Large intestine (tissue), 3 donors: ENCODE data around the gene ETV5. TPM values are rescaled to one million over a fixed set of nuclear protein-coding genes. Genes with fewer than 3 reads are reported as not detected.

Source experiments
- DNase-seq, 2 donors: peaks; one replicate each; pipeline versions ENCODE4 v3.0.0 to v3.0.0-alpha.2; 2013
- H3K27ac ChIP-seq: one replicate; pipeline ENCODE4 v1.5.1; 2013; ENCODE audit warnings: low read length
- H3K27me3 ChIP-seq: 2 replicates; pipeline ENCODE4 v1.6.1; 2013; ENCODE audit warnings: low read length; ENCODE audit not compliant: control insufficient read depth, insufficient read depth
- H3K36me3 ChIP-seq: 2 replicates; pipeline ENCODE4 v1.6.1; 2013; ENCODE audit warnings: low read length; ENCODE audit not compliant: control insufficient read depth, insufficient read depth
- H3K4me1 ChIP-seq: one replicate; pipeline ENCODE4 v1.6.1; 2013; ENCODE audit warnings: low read length; ENCODE audit not compliant: control insufficient read depth, insufficient read depth
- H3K4me3 ChIP-seq: one replicate; pipeline ENCODE4 v1.5.1; 2013; ENCODE audit warnings: low read length
- H3K9me3 ChIP-seq: one replicate; pipeline ENCODE4 v1.6.1; 2013; ENCODE audit warnings: mild to moderate bottlenecking, low read depth, low read length, moderate library complexity; ENCODE audit not compliant: control insufficient read depth
- WGBS: methylation state at CpG from one replicate; pipeline ENCODE4 v1.1.5; 2013; ENCODE audit warnings: low lambda C conversion rate; ENCODE audit not compliant: insufficient coverage; 5-methylcytosine and 5-hydroxymethylcytosine counted together
- polyA plus RNA-seq: library from polyadenylated mRNA; unstranded; fragments of 120-200 nt; gene quantifications from one replicate; pipeline ENCODE4 v1.2.1, GENCODE V29; 2013

The ETV5 gene
- polyA plus RNA-seq, 1 donor = 5.8 TPM

DNA sequence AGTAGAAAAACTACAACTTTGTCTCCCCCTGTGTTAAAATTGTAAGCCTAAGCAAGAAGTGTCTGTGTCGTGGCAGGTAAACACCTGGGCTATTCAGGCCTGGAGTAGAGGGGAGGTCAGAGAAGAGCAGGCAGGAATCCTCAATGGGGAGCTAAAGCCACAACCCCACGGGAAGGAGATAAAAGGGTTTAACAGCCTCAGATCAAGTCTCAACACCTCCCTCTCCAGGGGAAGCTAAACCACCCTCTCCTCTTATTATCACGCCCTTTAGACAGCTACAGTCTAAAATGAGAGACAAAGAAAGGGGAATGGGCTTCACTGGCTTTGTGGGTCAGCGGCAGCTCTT lies 11.6 kb downstream of the ETV5 start:
- DNase-seq = no peak
- H3K9me3 ChIP-seq = no peaks in the 10 kb centered on the region
- H3K4me3 ChIP-seq = peak overlapping the region; percentile 39
- WGBS = no CpG with 5 or more reads among the region's 4 CpGs
- no peaks in the 10 kb centered on the region for H3K36me3 ChIP-seq
- H3K27me3 ChIP-seq = no peaks in the 10 kb centered on the region
- H3K4me1 ChIP-seq = peaks cover 26% of the 10 kb centered on the region
- peak overlapping the region; percentile 34 for H3K27ac ChIP-seq

DNA sequence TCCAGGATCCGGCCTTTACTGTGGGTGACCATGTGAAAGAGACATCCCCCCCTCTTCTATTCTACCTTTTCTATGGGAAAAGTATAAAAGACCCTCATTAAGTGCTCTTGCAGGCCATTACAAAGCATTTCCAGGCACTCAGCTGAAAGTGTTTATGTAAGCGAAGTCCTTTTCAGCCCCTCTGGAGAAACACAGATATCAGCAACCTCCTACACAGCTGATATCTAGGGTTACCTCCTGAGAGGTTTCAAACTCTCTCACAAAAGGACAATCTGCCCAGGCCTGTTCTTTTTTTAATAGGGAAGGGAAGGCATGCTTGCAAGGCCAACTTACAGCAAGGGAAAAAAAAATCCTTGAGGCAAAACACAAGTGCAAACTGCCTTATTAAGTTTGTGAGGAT lies 12.6 kb downstream of the ETV5 start:
- no peak overlapping the region for H3K27ac ChIP-seq
- no peak overlapping the region for H3K4me3 ChIP-seq
- DNase-seq = no peak
- H3K36me3 ChIP-seq = no peaks in the 10 kb centered on the region
- H3K27me3 ChIP-seq = no peaks in the 10 kb centered on the region
- 100% methylated on average over 1 of the region's 2 CpGs for WGBS
- no peaks in the 10 kb centered on the region for H3K9me3 ChIP-seq
- H3K4me1 ChIP-seq = peaks cover 26% of the 10 kb centered on the region

DNA sequence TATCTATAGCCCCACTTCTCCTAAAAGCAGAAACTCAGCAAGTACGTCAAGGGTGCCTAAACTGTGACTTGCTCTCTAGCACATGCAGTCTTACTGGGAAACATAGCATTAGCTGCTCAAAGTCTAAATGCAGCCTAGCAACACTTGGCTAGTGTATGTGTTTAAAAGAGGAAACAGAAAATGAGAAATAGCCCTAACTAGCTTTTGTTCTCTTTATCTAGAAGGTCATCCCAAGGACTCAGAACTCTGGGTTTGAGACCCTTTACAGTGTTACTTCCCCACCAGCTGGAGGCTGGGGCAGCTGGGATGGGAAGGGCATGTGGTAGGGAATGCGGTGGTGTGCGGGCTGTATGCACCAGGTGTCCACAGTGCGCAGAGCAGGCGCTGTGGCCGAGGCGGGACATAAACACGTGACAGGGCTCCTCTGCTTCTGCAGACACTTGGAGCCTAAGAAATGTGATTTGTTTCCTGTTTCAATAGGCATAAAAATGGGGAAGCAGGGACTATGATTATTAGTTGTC lies 13.3 kb downstream of the ETV5 start:
- H3K4me3 ChIP-seq = no peak overlapping the region
- no peaks in the 10 kb centered on the region for H3K27me3 ChIP-seq
- H3K9me3 ChIP-seq = no peaks in the 10 kb centered on the region
- WGBS = no CpG with 5 or more reads among the region's 8 CpGs
- peak overlapping the region; percentile 10 for H3K27ac ChIP-seq
- peaks cover 26% of the 10 kb centered on the region for H3K4me1 ChIP-seq
- peak; percentile 51 to 85 for DNase-seq
- no peaks in the 10 kb centered on the region for H3K36me3 ChIP-seq

DNA sequence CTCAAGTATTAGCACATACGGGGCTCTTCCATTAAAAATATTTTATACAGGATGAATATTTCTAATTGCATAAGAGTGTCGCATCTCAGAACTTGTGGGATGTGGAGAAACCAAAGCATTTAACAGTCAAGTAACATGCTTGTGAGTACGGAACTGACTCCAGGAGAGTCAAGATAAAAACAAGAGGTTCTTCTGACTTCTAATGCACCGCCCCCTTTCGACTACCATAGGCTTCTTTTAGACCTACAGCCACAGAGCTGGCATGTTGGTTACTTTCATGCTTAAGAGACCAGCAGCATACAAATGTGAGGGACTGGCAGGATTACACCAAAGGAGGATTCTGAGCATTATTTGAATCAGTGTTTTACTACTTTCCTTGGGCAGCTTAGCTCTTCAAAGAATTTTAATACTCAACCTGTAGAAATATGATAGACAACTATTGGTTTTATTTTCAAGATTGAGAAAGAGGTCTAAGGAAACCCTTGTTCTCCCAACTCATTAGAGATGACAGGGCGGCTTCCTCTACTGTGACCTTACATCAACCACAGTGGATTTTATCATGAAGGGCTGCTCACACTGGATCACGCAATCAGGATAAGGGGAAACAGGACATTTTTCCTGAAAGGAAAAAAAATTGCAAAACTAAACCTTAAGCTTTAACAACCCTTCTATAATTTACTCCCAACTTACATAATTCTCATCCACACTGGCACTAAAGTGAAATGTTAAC lies 14.0 kb downstream of the ETV5 start:
- no peaks in the 10 kb centered on the region for H3K9me3 ChIP-seq
- H3K27ac ChIP-seq = peak overlapping the region; percentile 10
- peaks cover 26% of the 10 kb centered on the region for H3K4me1 ChIP-seq
- DNase-seq = no peak
- WGBS = 93% methylated on average over 4 of the region's 7 CpGs
- no peak overlapping the region for H3K4me3 ChIP-seq
- no peaks in the 10 kb centered on the region for H3K27me3 ChIP-seq
- H3K36me3 ChIP-seq = no peaks in the 10 kb centered on the region

DNA sequence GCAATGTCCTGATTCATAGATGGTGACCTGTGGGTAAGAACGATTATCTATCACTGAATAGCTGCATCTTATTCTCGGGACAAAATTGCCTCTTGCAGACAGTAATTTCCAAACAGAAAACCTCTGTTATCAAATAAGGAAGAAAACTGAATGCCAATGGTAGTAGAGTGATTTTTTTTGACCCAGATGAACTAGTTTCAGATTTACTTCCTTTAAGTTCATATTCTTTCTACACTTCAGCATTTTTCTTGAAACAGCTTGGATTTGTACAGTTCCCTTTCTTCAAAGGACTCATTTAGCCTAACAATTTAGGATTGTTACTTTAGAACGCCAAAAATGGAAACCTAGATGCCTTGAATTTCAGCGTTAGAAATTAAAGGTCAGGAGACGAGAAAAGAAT lies 14.6 kb downstream of the ETV5 start:
- no peak overlapping the region for H3K4me3 ChIP-seq
- no peaks in the 10 kb centered on the region for H3K36me3 ChIP-seq
- peaks cover 26% of the 10 kb centered on the region for H3K4me1 ChIP-seq
- WGBS = 95% methylated on average over 5 of the region's 5 CpGs
- no peak overlapping the region for H3K27ac ChIP-seq
- no peak for DNase-seq
- no peaks in the 10 kb centered on the region for H3K27me3 ChIP-seq
- H3K9me3 ChIP-seq = no peaks in the 10 kb centered on the region

DNA sequence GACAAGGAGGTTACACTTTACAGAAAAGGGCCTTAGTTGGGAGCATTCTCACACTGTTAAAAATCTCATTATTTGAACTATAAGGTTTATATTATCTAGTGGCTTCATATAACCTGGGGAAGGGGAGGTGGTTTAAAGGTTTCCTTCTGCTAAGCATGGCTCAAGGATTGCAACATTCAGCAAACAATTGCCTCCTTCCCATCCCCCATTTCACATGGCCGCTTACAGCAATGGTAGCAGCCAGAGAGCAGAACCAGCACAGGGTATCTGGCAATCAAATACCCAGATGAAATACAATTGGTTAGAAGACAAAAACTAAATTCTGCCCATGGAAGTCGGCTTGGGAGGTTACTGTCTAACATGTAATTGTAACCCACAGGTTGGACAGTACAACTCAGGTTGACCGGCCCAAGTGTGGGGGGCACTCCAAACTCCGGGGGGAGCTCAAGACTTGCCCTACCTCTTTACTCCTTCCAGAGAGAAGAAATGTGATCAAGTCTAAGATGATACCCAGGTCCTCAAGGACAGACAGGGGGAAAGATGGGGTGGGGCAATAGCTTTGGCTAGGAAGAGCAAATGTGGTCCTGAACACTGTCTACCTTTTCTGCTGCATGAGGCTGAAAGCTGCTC lies 15.5 kb downstream of the ETV5 start:
- Histone ChIP-seq H3K27me3 (no peaks in the 10 kb centered on the region), H3K27ac (no peak overlapping the region), H3K4me3 (no peak overlapping the region), H3K4me1 (peaks cover 25% of the 10 kb centered on the region), H3K36me3 (no peaks in the 10 kb centered on the region), H3K9me3 (no peaks in the 10 kb centered on the region)
- no peak for DNase-seq
- no CpG with 5 or more reads among the region's 4 CpGs for WGBS

DNA sequence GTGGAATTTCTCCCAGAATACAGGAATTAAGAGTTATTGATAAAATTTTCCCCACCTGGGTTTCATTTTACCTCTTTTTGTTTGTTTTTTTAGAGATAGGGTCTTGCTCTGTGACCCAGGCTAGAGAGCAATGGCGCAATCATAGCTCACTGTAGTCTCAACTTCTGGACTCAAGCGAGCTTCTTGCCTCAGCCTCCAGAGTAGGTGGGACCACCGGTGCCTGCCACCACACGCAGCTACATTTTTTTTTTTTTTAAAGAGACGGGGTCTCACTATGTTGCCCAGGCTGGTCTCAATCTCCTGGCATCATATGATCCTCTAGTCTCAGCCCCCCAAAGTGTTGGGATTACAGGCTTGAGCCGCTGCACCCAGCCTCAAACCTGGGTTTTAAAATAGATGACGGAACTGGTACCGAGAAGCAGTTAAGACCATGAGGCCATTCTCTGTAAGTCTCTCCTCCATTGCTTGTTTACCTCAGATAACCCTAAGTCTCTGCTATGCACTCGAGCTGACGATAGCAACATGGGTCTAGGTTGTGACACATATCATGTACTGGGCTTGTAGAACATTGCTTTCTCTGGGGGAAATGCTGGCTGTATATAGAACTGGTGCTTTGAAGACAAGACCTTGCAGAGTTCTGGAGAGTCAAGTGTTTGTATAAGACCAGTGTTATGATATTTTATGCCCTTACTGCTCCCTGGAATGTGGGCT lies 16.4 kb downstream of the ETV5 start:
- no peaks in the 10 kb centered on the region for H3K9me3 ChIP-seq
- H3K4me3 ChIP-seq = no peak overlapping the region
- no CpG with 5 or more reads among the region's 10 CpGs for WGBS
- H3K36me3 ChIP-seq = no peaks in the 10 kb centered on the region
- no peak overlapping the region for H3K27ac ChIP-seq
- DNase-seq = no peak
- peaks cover 20% of the 10 kb centered on the region for H3K4me1 ChIP-seq
- no peaks in the 10 kb centered on the region for H3K27me3 ChIP-seq

DNA sequence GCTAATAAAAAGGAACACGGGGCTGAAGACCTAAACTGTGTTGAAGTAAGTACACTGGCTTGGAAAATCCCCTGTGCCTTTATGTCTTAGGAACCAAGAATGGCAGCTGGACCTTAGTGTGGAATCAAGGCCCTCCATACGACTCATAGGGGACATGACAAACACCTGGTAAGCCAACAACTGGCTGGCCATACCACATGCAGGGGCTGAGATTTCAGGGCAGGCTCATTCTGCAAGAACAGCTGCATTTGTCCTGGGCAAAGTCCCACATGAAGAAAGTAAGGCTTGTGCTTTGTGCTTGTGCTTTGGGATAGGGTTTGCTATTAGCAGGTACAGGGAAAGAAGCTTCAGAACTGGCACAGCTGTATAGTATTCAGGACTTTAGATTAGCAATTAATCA lies 18.0 kb downstream of the ETV5 start:
- peaks cover 4% of the 10 kb centered on the region for H3K4me1 ChIP-seq
- no peak overlapping the region for H3K27ac ChIP-seq
- H3K4me3 ChIP-seq = no peak overlapping the region
- peak in 1 of 2 donors; percentile 57 for DNase-seq
- whole genome bisulfite sequencing = no CpG with 5 or more reads among the region's 2 CpGs
- H3K9me3 ChIP-seq = no peaks in the 10 kb centered on the region
- H3K27me3 ChIP-seq = no peaks in the 10 kb centered on the region
- no peaks in the 10 kb centered on the region for H3K36me3 ChIP-seq

DNA sequence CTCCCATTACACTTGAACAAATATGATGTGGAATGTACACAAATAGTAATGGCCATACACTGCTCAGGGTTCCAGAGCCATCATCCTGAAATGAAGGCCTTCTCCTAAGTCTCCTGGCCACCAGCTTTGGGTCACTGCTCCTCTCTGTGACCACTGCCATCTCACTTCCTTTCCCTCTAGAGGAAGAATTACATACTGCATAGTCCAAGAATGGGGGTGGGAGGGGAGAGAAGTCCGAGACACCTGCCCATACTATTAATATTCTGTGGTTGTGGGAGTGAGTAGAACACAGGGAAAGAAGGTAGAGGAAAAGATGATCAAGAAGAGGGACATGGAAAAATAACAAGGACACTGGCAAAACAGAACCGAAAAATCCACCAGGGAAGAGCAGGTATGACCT lies 20.6 kb downstream of the ETV5 start:
- H3K9me3 ChIP-seq = no peaks in the 10 kb centered on the region
- no peaks in the 10 kb centered on the region for H3K27me3 ChIP-seq
- 100% methylated on average over 1 of the region's 2 CpGs for WGBS
- no peaks in the 10 kb centered on the region for H3K4me1 ChIP-seq
- H3K27ac ChIP-seq = no peak overlapping the region
- DNase-seq = no peak
- H3K36me3 ChIP-seq = no peaks in the 10 kb centered on the region
- no peak overlapping the region for H3K4me3 ChIP-seq

DNA sequence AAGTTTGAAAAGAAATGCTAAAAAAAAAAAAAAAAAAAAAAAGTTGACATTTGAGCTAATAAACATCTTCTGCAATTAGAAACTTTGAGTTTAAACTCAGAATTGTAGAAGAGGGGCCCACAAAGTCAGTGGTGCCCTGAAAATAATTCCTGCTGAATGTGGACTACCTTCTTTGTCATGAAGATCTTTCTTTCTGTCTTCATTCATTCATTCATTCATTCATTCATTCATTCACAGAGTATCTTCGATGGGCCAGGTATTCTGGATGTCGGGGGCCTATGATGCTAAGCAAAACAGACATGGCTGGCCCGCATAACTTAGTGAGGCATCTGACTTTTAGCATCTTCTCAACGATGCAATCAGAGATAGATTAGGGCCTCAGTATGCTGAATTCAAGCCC lies 24.6 kb downstream of the ETV5 start:
- Histone ChIP-seq H3K36me3 (no peaks in the 10 kb centered on the region), H3K27ac (no peak overlapping the region), H3K4me3 (no peak overlapping the region), H3K4me1 (no peaks in the 10 kb centered on the region), H3K27me3 (no peaks in the 10 kb centered on the region), H3K9me3 (no peaks in the 10 kb centered on the region)
- DNase-seq = no peak
- WGBS = no CpG with 5 or more reads among the region's 4 CpGs
